ENCODE data around the gene DYRK1A.

The DYRK1A gene

DNA sequence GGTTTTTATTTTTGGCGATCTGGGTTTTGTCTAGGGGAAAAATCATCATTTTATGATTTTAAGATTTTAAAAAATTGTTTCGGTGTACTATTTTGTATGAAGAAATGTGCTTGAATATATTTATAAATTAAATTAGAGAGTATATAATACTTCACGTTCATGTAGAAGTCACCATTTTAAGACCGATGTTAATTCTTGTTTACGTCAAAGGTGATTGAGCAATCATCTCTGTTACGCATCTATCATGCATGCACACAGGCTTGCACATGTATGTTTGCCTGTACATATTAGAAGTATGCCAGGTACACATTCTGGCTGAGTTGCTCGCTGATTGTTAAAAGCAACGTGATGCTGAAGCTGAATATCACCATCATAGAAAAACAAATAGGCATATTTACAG is 54.7 kb downstream of the DYRK1A start:
- no peak for DNase-seq

DNA sequence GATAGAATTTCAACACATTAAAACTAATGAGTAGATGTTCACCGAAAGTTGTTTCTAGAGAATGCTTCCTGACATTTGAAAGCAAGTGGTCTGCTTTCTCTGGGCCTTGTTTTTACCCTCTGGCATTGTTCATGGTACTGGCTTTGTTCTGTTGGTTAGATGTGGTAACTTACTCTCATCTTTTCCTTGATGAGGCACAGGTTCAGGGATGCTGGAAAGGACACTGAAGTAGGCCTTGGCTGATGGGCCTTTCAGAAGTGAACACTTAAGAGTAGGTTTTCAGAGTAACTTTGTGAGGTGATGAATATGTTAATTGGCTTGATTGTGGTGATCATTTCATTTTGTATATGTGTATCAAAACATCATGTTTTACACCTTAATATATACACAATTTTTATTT is 55.8 kb downstream of the DYRK1A start:
- no peak for DNase-seq

DNA sequence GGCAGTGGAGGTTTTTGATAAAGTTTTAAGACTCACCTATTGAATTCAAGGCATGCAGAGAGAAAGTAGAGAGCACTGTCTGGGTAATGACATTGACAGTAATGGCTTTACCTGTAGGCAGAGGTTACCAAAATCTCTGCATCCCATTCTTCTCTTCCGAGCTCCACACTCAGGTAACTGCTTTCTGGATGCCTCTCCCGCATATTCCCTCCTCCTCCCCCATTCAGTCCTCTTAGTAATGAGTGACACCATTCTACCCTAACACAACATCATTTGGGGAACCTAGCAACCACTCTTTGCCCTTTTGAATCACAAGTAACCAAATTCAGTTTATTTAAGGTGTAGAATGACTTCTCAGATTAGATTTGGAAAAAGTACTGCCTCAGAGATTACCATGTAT is 56.5 kb downstream of the DYRK1A start:
- no peak for DNase-seq

DNA sequence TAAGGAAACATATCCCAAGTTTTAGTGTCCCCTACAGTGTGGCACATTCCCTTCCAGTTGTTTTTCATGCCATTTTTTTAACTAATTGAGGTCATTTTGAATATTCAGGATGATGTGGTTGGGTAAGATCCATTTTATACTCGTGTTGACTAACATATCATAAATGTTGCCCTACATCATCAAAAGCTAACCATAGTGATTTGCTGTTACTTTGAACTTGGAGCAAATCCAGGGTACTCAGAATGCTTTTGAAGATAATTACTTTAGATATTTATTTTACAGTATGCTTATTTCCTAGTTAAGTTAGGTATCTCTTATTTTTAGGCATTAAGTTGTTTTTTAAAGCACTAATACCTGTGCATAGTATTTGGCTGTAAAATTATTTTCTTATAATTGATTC is 57.8 kb downstream of the DYRK1A start:
- no peak for DNase-seq

DNA sequence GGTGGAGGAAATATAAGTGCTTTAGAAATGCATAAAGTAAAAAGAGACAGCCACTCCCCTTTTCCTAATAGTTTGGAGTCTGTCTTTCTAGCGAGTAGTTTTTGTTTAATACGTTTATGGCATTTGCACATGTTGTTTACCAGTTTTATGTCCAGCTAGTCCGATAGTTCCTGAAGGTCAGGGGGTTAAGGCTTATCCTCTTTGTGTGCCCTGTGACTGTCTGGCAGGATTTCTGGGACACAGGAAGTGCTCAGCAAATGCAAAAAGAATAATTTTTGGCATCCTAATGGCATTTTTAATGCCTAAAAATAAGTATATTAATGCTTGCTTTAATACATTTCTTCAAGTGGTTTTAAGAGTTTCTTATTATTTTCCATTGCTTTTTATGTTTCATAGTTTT is 58.4 kb downstream of the DYRK1A start:
- DNase-seq: no peak

DNA sequence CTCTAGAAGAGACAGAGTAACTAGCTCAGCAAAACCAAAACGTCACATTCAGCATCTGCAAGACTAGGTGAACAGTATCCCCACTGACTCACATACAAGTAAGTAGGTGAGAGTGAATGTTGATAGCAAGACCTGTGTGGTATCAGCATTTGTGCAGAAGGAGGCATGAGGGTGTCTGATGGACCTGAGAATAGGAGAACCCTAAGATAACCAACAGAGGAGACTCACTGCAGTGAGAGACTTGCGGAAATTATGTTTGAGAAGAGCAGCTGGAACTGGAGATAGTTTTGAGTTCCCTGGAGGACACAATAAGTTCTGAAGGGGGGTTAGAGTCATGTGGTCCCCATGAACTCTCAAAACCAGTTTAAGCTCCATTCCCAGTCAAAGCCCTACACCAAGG is 59.1 kb downstream of the DYRK1A start:
- no peak for DNase-seq

DNA sequence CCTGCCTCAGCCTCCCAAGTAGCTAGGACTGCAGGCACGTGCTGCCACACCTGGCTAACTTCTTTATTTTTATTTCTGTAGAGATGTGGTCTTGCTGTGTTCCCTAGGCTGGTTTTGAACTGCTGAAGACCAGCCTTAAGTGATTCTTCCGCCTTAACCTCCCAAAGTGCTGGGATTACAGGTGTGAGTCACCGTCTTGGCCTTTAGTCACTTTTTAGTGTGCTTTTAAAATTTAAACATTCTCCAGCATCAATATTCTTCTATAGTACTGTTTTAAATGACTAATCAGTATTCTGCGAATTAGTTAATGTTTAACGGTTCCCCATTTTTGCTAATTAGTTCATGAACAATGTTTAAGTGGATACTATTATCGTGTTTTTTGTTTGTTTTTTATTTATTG is 60.6 kb downstream of the DYRK1A start:
- DNase-seq: no peak

DNA sequence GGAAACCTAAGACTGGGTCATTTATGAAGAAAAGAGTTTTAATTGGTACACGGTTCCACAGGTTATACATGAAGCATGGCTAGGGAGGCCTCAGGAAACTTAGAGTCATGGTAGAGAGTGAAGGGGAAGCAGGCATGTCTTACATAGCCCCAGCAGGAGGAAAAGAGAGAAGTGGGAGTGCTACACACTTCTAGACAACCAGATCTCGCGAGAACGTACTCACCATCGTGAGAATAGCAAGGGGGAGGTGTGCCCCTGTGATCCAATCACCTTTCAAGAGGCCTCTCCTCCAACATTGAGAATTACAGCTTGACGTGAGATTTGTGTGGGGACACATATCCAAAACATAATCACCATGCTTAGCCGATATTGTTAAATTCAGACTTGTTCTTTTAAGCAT is 62.8 kb downstream of the DYRK1A start:
- DNase-seq: no peak

DNA sequence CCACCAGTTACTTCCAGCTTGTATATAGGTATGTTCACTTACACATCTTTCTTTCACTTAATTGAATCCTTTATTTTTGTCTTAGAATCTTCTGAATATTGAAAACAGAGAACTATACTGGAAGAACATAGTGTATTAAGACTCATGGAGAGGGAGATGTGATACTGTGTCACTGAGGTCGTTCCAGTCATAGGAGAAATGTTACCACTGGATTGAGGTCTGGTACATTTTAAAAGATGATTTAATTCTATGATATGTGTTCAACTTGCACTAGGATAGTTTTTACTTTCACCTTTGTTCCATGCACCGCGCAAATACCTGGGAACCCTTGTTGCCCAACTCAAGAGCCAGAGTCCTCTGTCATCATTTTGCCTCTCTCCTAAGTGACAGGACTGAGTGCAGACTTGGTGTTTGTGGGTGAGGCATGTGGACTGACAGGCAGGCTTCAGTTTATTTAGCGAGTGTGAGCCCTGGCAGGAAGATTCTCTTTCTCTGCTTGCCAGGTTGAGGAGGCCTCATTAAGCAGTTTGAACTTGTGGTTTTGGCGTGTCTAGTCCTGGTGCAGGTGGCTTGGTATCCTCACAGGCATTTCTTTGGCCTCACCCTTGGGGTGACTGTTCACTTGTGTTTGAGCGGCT is 63.7 kb downstream of the DYRK1A start:
- DNase-seq: no peak

DNA sequence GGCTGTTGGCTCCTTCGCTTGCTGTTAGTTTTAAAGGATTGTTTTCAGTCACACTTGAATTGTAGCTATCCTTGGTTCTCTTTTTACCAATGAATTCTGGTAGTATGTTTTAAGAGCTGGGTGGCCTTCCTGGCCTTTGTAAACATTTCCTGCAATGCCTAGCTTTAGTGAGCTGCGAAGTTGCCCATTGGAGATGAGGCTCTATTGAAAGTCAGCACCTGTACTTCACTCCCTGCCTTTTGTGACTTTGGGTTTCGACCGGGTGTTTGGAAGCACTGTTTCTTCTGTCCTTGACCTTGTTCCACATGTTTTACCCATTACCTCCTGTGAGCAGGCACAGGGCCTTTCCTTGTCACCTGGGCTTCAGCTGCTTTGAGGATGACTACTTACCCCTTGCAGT is 64.7 kb downstream of the DYRK1A start:
- DNase-seq: no peak

DNA sequence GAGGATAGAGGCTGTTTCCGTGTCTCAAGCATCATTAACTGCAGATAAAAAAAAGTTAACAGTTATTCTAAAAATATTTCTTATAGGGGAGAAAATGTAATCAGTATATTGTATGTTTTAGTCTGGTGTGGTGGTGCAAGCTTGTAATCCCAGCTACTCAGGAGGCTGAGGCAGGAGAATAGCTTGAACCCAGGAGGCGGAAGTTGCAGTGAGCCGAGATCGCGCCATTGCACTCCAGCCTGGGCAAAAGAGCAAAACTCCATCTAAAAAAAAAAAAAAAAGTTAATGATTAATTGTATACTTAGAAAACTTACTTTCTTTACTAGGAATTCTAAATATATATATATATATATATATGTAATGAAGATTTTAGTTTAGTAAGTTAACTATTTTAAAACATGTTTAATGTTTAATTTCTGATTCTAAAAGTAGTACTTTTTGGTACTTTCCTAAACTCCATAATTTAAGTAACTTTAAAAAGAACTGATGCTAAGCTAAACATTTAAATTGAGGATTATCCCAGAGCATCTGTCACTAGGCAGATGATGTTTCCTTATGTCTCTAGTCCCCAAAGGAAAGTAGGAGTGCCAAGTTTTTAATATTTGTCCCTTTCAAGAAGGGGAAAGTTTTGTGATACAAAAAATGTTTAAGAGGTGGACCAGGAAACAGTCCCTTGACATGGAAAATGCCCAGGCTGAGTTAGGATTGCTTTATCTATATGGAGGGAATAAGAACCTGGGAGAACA is 66.3 kb downstream of the DYRK1A start:
- DNase-seq: no peak

DNA sequence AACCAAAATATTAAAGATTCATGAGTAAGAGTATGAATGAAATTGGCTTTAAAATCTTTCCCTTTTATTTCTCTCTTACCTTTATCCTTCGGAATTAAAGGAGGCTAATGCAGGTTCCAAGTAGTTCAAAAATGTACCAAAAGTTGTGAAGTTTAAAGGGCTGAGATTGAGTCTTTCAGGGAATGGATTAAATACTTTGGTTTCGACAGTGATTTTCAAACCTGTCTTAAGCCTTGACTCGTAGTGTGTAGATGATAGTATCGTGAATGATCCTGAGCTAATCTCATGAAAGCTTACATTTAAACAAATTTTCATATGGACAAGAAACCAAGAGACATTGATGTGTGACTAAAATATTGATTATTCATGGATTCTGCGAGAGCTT is 66.9 kb downstream of the DYRK1A start:
- DNase-seq: no peak

DNA sequence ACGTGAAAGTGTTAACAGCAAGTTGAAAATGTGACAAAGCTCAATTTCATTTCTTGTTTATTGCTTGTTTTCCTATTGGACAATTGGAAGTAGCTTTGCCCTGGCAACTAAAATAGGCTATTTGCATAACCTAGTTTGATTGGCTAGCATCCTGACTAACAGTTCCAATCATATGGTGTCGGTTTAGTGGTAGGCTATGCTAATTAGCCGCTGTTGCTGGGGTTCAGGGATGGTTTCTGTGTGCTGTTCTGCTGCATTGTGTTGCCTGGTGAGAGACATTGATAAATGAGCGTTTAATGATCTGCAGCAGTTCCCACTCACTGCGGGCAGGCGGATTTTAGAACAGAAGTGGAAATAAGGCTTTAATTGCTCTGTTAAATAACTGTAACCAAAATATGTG is 68.5 kb downstream of the DYRK1A start:
- no peak for DNase-seq

DNA sequence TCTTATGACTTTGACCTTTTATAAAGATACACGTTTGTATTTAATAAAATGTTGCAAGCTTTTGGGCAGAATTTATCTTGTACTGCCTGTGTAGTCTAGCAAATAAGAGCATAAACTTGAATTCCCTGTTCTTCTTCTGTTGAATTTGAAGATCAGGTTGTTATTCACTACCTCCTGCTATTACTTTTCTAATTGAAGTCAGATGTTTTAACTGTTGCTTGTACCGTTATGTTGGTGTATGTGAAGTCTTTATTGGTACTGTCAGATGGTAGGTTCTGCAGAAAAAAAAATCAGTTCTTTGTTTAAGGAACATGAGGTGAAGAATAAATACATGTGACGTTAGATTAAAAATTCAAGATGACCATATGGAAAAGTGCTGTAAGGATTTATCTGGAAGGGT is 69.1 kb downstream of the DYRK1A start:
- no peak for DNase-seq

DNA sequence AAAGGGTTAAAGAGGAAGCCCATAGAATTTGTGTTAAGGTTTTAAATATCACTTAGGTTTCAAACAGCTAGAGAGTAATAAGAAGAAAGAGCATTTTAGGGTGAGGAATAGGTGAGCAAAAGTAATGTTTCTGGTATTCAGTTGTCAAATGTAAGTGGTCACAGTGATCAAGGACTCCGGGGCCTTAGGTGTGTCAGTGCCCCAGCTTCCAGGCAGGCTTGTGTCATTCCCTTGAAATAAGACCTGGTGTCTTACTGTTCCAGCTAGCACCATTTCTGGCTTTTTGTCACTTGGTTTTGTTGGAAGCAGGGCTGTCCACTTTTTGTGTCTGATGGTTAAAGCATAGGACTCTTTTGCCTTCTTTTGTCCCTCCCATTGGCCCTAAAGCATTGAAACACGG is 69.6 kb downstream of the DYRK1A start:
- DNase-seq: no peak

DNA sequence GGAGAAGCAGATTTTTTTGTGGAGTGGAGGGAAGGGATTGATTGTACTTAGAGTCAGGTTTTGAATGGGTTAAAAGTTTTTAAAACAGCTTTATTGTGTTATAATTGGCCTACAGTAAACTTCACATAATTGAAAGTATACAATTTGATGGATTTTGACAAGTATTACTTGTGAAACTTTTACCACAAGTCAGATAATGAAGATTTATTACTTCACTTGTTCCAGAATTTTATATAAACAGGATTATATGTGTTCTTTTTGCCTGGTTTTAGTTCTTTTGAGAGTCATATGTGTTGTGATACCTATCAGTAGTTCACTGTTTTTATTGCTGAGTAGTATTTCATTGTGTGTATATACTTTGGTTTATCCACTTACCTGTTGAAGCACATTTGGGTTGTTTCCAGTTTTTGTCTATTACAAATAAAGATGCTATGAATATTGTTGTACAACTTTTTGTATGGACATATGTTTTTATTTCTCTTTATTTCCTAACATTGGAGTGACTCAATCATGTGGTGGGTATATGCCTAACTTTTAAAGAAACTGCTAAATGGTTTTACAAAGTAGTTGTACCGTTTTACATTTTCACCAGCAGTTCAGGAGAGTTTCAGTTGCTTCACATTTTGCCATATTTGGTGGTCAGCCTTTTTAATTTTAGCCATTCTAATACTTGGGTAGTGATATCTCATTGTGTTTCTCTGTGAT is 71.0 kb downstream of the DYRK1A start:
- no peak for DNase-seq

DNA sequence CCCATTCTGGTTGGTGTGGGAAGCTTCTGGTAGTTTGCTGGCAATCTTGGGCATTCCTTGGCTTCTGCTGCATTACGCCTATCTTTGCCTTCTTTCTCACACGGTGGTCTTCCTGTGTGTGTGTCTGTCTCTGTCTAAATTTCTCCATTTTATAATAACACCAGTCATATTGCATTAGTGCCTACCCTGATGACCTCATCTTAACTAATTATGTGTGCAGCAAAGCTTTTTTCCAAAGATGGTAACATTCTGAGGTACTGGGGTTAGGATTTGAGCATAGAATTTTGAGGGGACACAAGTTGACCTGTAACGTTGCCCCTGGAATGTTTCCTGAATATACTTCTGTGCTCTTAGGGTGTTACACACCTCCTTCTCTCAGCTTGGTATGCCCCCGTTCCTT is 77.1 kb downstream of the DYRK1A start:
- DNase-seq: no peak

DNA sequence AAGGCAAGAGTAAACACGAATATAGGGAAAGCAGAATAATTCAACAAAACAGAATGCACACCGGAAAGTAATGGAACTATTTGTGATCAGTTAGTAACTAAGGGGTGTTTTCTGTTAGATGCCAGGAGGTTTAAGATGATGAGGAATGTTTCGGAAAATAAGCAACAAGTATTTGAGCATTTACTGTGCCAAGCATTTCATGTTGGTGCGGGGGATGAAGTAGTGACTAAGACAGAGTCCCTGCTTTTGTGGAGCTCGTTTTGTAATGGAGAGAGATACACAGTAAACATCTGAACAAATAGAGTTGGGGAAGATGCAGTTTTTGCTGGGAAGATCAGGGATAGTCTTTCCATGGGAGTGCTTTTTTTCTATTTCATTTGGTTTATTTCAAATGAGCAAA is 78.7 kb downstream of the DYRK1A start:
- DNase-seq: no peak

DNA sequence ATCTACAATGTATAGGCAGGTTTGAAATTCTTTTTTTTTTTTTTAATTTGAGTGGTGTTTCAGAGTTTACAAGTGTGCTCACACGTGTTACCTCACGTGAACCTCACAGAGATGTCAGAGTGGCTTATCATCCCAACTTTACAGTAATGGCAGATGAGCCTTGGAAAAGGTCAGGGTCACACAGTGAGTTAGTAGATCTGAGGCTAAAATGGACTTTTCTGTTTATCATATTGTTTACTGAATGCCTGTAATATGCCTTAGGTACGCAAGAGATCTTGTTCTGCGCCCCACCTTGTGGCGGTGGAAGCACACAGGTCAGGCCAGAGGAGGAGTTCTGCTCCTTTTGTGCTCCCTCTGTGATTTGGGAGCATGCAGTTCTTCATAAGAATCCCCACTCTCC is 80.0 kb downstream of the DYRK1A start:
- no peak for DNase-seq

DNA sequence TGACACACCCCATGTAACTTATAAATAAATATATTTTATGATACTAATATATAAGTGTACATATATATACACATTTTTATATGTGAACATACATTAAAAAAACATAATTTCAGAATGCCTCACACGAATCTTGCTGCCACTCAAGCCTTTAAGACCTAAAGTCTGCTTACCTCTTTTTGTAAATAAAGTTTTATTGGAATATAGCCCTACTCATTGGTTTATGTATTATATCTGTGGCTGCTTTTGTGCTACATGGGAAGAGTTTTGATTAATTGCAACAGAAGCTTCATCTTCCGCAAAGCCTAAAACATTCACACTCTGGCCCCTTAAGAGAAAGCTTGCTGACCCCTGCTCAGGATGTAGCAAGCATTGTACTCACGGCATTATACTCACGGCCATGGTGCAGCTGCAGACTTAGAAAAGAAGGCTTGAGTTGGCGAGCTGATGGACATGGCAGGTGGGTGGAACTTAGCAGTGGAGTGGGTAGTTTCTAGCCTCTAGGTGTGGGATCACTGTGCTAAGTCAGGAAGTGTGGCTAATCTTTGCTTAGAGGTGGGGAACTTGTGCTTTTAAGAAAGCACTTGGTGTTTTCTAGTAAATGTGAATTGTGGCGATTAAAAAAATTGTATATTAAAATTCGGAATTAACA is 80.8 kb downstream of the DYRK1A start:
- no peak for DNase-seq

DNA sequence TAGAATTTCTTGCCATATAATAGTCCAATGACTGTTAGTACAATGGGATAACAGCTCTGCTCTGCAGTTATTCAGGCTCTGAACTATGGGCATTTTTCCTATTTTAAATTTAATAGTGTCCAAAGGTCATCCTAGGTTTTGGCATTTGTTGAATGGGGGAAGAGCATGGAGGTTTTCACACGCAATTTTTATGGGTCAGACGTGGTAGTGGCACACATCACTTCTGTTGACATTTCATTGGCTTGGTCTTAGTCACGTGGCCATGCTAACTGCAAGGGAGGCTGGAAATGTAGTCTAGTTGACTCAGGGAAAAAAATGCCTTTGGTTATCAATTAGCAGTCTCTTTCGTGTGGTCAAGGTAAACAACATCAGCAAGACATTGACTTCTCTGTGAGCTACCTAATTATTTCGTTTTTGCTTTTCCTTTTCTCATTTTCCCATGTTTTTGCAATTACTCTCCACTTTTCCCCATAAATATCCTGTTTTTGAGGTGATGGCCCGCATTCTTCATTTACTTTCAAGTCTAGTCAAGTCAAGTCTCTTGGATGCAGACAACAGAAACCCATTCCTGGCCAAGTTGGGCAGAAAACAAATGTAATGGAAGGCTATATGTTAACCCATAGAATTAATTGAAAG is 82.8 kb downstream of the DYRK1A start:
- no peak for DNase-seq

DNA sequence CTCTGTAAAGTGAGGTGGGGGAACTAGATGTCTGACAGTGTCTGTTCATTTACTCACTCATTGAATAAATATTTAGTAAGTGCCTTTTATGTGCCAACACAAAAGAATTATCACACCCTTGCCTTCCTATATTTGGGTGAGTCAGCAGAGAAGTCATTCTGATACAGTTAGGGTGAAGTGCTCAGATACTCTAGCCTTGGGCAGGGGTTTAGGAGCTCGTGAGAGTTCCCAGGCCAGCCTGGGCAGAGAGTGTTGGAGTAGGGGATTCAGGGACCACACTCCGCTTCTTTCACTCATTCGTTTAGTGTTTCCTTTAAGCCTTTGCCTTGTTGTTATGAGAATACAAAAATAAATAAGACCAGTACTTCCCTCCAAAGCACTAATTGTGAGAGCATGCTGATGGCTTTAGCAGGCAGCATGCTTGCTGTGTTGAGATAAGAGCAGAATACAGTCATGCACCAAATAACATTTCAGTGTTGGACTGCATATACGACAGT is 83.9 kb downstream of the DYRK1A start:
- no peak for DNase-seq

DNA sequence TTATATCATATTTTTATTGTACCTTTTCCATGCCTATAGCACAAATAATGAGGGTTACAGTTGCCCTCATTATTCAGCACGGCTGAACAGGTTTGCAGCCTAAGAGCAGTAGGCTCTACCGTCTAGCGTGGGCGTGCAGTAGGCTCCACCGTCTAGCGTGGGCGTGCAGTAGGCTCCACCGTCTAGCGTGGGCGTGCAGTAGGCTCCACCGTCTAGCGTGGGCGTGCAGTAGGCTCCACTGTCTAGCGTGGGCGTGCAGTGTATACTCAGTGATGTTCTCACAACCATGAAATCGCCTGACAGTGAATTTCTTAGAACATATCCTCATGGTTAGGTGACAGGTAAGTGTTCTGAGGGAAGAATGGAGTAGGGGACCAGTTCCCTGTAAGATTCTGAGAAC is 84.9 kb downstream of the DYRK1A start:
- no peak for DNase-seq
